ENCODE measurements around the gene ESPN. TPM values are rescaled to one million over a fixed set of nuclear protein-coding genes. Genes with fewer than 3 reads are reported as not detected.

The ESPN gene
- total RNA-seq, 1 donor from 2014 or later: 54.0 TPM

DNA sequence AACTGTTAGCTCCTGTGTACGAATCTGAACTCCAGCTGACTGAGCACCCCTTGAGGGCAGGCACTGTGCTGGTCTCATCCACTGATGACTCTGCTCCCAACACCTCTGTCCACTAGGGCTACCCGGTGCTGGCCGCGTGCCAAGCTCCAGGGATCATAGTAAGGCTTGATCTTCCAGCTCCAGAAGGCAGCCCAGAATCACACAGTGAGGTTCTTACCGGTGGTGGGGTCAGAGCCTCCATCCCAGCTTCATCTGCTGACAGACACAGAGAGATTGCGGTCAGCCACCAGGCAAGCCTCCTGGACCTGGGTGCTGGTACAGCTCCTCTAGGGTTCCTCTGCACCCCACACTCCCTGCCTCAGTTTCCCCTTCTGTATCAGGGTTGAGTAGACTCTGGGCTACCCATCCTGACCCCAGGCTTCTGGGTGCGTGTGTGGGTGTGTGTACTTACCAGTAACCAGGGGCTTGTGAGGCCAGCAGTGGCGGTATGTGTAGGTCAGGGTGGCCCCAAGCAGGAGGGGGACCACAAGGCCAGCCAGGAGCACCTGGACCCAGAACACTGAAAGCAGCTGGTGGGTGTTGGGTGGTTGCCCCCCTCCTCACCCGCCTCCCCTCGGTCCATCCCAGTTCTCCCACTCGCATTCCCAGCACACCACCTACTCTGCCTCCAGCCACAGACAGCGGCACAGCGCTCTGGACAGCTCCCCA is 38.0 kb downstream of the ESPN start:
- H3K9me3 Mint-ChIP-seq (ENCODE audit: low read depth): no peaks in the 10 kb centered on the region
- peaks cover 17% of the 10 kb centered on the region for H3K36me3 Mint-ChIP-seq (ENCODE audit: insufficient read depth)

DNA sequence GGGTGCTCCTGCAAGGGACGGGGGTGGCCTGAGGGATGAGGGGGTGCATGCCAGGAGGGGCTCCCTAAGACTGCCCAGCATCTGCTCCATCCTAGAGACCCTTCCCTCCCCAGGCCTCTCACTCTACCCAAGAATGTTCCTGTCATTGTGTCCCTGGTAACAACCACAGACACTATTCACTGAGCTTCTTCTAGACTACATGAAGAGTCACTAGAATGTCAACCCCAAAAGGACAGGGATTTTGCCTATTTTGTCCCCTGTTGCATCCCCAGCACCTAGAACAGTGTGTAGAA is 38.5 kb downstream of the ESPN start:
- Mint-ChIP-seq H3K4me3 (ENCODE audit: low read depth) (no peak overlapping the region), H3K27ac (no peak overlapping the region), H3K9me3 (ENCODE audit: low read depth) (no peaks in the 10 kb centered on the region), H3K36me3 (ENCODE audit: insufficient read depth) (peaks cover 18% of the 10 kb centered on the region), H3K4me1 (ENCODE audit: low read depth) (no peaks in the 10 kb centered on the region), H3K27me3 (no peaks in the 10 kb centered on the region)
- no peak for DNase-seq (ENCODE audit: low spot score, unreplicated experiment)
- TF ChIP-seq, protein P1, sequence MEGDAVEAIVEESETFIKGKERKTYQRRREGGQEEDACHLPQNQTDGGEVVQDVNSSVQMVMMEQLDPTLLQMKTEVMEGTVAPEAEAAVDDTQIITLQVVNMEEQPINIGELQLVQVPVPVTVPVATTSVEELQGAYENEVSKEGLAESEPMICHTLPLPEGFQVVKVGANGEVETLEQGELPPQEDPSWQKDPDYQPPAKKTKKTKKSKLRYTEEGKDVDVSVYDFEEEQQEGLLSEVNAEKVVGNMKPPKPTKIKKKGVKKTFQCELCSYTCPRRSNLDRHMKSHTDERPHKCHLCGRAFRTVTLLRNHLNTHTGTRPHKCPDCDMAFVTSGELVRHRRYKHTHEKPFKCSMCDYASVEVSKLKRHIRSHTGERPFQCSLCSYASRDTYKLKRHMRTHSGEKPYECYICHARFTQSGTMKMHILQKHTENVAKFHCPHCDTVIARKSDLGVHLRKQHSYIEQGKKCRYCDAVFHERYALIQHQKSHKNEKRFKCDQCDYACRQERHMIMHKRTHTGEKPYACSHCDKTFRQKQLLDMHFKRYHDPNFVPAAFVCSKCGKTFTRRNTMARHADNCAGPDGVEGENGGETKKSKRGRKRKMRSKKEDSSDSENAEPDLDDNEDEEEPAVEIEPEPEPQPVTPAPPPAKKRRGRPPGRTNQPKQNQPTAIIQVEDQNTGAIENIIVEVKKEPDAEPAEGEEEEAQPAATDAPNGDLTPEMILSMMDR (IDR thresholded peaks at IDR 0.05; ENCODE audit: unreplicated experiment): no peak

More for the DNA sequence above, 38.0 kb downstream of the ESPN start:
- TF ChIP-seq, protein P1 (IDR thresholded peaks at IDR 0.05; ENCODE audit: unreplicated experiment): no peak
- no peaks in the 10 kb centered on the region for H3K27me3 Mint-ChIP-seq
- no peak for DNase-seq (ENCODE audit: low spot score, unreplicated experiment)
- H3K4me1 Mint-ChIP-seq (ENCODE audit: low read depth): no peaks in the 10 kb centered on the region
- H3K4me3 Mint-ChIP-seq (ENCODE audit: low read depth): no peak overlapping the region
- H3K27ac Mint-ChIP-seq: no peak overlapping the region

DNA sequence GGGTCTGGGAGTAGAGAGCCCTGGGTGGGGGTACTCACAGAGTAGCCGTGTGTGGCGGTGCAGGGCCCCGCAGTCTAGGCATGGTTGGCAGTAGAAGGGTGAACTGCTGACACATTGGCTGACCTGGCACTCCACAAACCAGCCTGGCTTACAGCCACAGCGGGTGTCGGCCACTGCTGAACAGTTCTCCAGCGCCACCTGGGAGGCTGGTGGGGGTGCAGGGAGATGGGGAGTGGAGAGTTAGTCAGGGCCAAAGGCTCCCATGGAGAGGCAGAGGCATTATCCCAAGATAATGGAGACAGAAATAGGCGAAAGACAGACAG is 39.9 kb downstream of the ESPN start:
- Mint-ChIP-seq H3K4me1 (ENCODE audit: low read depth) (no peaks in the 10 kb centered on the region), H3K27me3 (no peaks in the 10 kb centered on the region), H3K27ac (peak overlapping the region; percentile 18), H3K4me3 (ENCODE audit: low read depth) (no peak overlapping the region), H3K36me3 (ENCODE audit: insufficient read depth) (peaks cover 24% of the 10 kb centered on the region), H3K9me3 (ENCODE audit: low read depth) (no peaks in the 10 kb centered on the region)
- DNase-seq (ENCODE audit: low spot score, unreplicated experiment): no peak
- TF ChIP-seq, protein P1 (IDR thresholded peaks at IDR 0.05; ENCODE audit: unreplicated experiment): no peak

DNA sequence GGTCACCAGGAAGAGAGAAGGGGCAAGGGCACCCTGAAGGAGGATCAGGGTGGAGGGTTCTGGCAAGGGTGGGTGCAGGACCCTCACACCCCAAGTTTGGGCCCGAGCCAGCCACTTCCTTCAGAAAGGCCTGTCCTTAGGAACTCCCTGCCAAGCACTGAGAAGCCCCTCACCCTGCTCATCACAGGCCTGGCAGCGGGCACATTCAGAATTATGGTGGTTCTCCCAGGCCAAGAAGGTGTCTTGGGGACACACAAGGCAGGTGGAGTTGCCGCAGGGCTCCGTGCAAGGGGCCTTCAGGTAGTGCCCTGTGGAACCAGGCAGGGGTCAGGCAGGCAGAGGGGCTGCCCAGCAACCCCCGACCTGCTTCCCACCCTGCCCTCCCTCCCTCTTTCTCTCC is 40.3 kb downstream of the ESPN start:
- H3K27ac Mint-ChIP-seq: no peak overlapping the region
- TF ChIP-seq, protein P1 (IDR thresholded peaks at IDR 0.05; ENCODE audit: unreplicated experiment): no peak
- H3K4me1 Mint-ChIP-seq (ENCODE audit: low read depth): no peaks in the 10 kb centered on the region
- DNase-seq (ENCODE audit: low spot score, unreplicated experiment): no peak
- H3K36me3 Mint-ChIP-seq (ENCODE audit: insufficient read depth): peaks cover 24% of the 10 kb centered on the region
- no peaks in the 10 kb centered on the region for H3K9me3 Mint-ChIP-seq (ENCODE audit: low read depth)
- no peak overlapping the region for H3K4me3 Mint-ChIP-seq (ENCODE audit: low read depth)
- H3K27me3 Mint-ChIP-seq: no peaks in the 10 kb centered on the region

DNA sequence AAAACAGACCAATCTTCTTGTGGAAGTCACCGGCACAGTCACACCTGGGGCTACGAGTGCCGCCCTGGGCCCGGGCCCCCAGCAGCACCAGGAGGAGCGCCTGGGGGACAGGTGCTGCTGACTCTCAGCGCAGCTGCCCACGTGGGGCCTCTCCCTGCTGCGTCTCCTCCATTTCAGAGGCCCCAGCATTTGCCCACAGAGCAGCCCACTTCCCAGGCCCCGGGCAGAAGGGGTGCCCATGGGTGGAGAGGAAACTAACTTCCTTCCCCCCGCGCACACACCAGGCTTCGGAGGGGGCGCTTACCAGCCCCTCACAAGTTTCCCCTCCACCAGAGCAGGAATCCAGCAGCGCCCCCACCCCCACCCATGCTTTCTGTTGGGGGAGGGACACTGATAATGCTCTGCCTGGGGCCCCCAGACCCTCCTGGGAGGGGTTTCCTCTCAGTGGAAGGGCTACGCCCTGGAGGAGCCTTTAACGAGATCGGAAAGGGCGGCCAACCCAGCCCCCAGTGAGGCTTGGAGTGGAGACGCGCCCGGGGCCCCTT is 41.0 kb downstream of the ESPN start:
- Mint-ChIP-seq H3K36me3 (ENCODE audit: insufficient read depth) (peaks cover 26% of the 10 kb centered on the region), H3K27me3 (no peaks in the 10 kb centered on the region)

More for the DNA sequence above, 41.0 kb downstream of the ESPN start:
- no peak for DNase-seq (ENCODE audit: low spot score, unreplicated experiment)
- Mint-ChIP-seq H3K4me3 (ENCODE audit: low read depth) (no peak overlapping the region), H3K4me1 (ENCODE audit: low read depth) (no peaks in the 10 kb centered on the region), H3K27ac (no peak overlapping the region), H3K9me3 (ENCODE audit: low read depth) (no peaks in the 10 kb centered on the region)
- TF ChIP-seq, protein P1 (IDR thresholded peaks at IDR 0.05; ENCODE audit: unreplicated experiment): no peak
